CD4-positive, alpha-beta T cell treated with Interleukin-12 subunit alpha and Interleukin-12 subunit beta, for 1 hour (primary cell): Measurements from ENCODE around the gene NPNT.

Source experiments
- DNase-seq: peaks from one replicate; pipeline ENCODE4 v3.0.0-alpha.2; 2020

NPNT gene

GRCh38 chr4:105917171-105917685 lies 22.0 kb downstream of the NPNT start:
- no peak for DNase-seq

- DNase-seq: no peak
Measured at GRCh38 chr4:105921301-105921700, 26.0 kb downstream of the NPNT start.

- DNase-seq: no peak
Measured at GRCh38 chr4:105923497-105924238, 28.4 kb downstream of the NPNT start.

- no peak for DNase-seq
Measured at GRCh38 chr4:105924341-105924740, 29.1 kb downstream of the NPNT start.

- no peak for DNase-seq
Measured at GRCh38 chr4:105930698-105931097, 35.4 kb downstream of the NPNT start.

- no peak for DNase-seq
Measured at GRCh38 chr4:105933083-105933482, 37.8 kb downstream of the NPNT start.

- no peak for DNase-seq
Measured at GRCh38 chr4:105934386-105934785, 39.1 kb downstream of the NPNT start.

GRCh38 chr4:105936901-105937300 lies 41.6 kb downstream of the NPNT start:
- DNase-seq: no peak

- no peak for DNase-seq
Measured at GRCh38 chr4:105937759-105938158, 42.5 kb downstream of the NPNT start.

- DNase-seq: no peak
Measured at GRCh38 chr4:105943234-105943633, 48.0 kb downstream of the NPNT start.

- no peak for DNase-seq
Measured at GRCh38 chr4:105944540-105944939, 49.3 kb downstream of the NPNT start.

GRCh38 chr4:105946771-105947170 lies 51.5 kb downstream of the NPNT start:
- no peak for DNase-seq

GRCh38 chr4:105950701-105951100 lies 55.4 kb downstream of the NPNT start:
- no peak for DNase-seq

GRCh38 chr4:105951198-105951597 lies 55.9 kb downstream of the NPNT start:
- DNase-seq: no peak

GRCh38 chr4:105952591-105952990 lies 57.3 kb downstream of the NPNT start:
- DNase-seq: no peak

- DNase-seq: no peak
Measured at GRCh38 chr4:105956569-105956968, 61.3 kb downstream of the NPNT start.

- no peak for DNase-seq
Measured at GRCh38 chr4:105957680-105958079, 62.4 kb downstream of the NPNT start.

GRCh38 chr4:105963461-105964400 lies 68.5 kb downstream of the NPNT start:
- no peak for DNase-seq

GRCh38 chr4:105965183-105965800 lies 70.0 kb downstream of the NPNT start:
- DNase-seq: no peak

- DNase-seq: no peak
Measured at GRCh38 chr4:105966051-105966450, 70.8 kb downstream of the NPNT start.

- no peak for DNase-seq
Measured at GRCh38 chr4:105967058-105967658, 71.9 kb downstream of the NPNT start.

GRCh38 chr4:105969575-105969974 lies 74.3 kb downstream of the NPNT start:
- DNase-seq: no peak

- no peak for DNase-seq
Measured at GRCh38 chr4:105970371-105970770, 75.1 kb downstream of the NPNT start.
